ENCODE data around the gene DNAJB2.
"Not testable (repeated sequence)": the region's sequence is repeated elsewhere in the genome, so short reads cannot be mapped to it uniquely, and the experiment has no call there.

DNAJB2 gene

GRCh38 chr2:219251656-219252055 is 27.5 kb upstream of the DNAJB2 start:
- H3K36me3 ChIP-seq (ENCODE audit: insufficient read depth, low read length) = 0 out of 2 replicates have a peak, but pooled peaks cover 6% of the 10 kb centered on the region
- H3K4me1 ChIP-seq (ENCODE audit: insufficient read depth, low read length) = peaks cover 21% of the 10 kb centered on the region
- H3K9me3 ChIP-seq (ENCODE audit: control insufficient read depth, insufficient read depth, low read length) = no peaks in the 10 kb centered on the region
- H3K9ac ChIP-seq (ENCODE audit: low read depth, low read length) = no peak overlapping the region

DNA sequence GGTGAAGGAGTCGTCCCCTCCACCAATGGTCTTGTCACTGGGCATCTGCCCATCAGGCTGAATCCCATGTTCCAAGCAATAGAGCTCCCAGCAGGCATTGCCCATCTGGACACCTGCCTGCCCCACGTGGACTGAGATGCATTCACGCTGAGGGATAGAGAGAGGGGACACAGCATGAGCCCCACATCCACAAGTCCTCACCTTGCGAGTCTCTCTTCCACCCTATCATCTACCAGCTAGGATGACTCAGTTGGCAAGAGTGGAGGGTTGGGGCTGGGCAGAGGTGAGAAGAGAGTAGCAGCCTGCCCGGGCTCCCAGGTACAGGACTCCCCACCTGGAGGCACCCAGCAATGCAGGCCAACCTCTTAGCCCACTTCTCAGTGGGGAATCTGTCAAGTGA is 27.1 kb upstream of the DNAJB2 start:
- no peaks in the 10 kb centered on the region for H3K9me3 ChIP-seq (ENCODE audit: control insufficient read depth, insufficient read depth, low read length)
- H3K4me1 ChIP-seq (ENCODE audit: insufficient read depth, low read length) = peaks cover 21% of the 10 kb centered on the region
- H3K9ac ChIP-seq (ENCODE audit: low read depth, low read length) = no peak overlapping the region; the same call in 1 of the 2 replicates
- 0 out of 2 replicates have a peak, but pooled peaks cover 5% of the 10 kb centered on the region for H3K36me3 ChIP-seq (ENCODE audit: insufficient read depth, low read length)

- Histone ChIP-seq H3K9me3 (ENCODE audit: control insufficient read depth, insufficient read depth, low read length) (no peaks in the 10 kb centered on the region), H3K4me1 (ENCODE audit: insufficient read depth, low read length) (peaks cover 21% of the 10 kb centered on the region), H3K9ac (ENCODE audit: low read depth, low read length) (peak overlapping the region; percentile 56; the same call in 1 of the 2 replicates), H3K36me3 (ENCODE audit: insufficient read depth, low read length) (0 out of 2 replicates have a peak, but pooled peaks cover under 1% of the 10 kb centered on the region)
Measured at GRCh38 chr2:219252570-219252899, 26.6 kb upstream of the DNAJB2 start.

GRCh38 chr2:219252900-219253752 is 26.0 kb upstream of the DNAJB2 start, which contains the start of gene TUBA4B:
TSS of gene TUBA4B (plus strand) at chr2:219253243. CDS start at chr2:219253408, 165 bp downstream.
- H3K9ac ChIP-seq (ENCODE audit: low read depth, low read length) = peak within 1 kb of the TSS; percentile 56; the same call in 1 of the 2 replicates
- H3K4me1 ChIP-seq (ENCODE audit: insufficient read depth, low read length) = peaks cover 21% of the 10 kb centered on the region

DNA sequence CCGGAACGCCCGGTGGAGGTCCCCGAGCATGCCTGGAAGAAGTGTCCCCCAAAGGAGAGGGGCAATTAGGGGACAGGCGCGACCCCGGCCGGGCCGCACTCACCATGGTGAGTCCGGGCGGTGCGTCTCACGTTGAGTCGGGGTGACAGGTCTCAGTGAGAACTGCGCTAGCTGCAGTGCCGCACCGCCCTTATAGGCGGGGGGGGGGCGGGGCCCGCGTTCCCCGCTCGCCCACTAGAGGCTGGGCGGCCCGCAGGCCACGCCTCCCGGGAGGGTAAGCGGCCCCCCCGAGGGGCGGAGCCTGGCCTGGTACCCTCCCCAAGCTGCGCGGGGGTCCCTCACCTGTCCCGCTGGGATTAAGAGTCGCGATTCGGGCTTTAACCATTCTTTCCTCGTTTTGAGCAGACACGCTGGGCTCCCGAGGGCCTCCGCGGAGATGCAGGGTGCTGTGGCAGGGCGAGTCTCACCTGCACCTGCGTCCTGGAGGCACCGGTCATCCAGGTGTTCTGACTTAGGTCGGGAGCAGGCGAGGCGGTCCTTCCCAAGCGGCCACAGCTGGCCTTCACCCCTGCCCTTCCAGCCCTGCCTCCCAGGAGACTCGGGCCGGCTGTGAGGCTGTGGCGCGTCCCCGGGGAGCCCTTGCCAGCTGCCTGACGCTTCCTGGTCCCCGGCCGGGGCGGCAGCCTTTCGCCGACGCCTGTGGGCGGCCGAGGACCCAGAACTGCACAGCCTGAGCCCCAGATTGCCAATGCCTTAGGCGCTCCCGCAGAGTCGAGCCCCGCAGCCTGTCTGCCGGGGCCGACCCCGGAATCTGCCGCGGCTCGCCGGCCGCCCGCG is 25.2 kb upstream of the DNAJB2 start, which contains the start of gene TUBA4A:
Gene TUBA4A, minus strand, starts transcription at position 166 of the 837 bp plus-strand sequence. Its CDS starts 60 bp downstream, at position 106.
- Histone ChIP-seq H3K36me3 (ENCODE audit: insufficient read depth, low read length) (no peaks in the 10 kb centered on the region), H3K9ac (ENCODE audit: low read depth, low read length) (peak within 1 kb of the TSS; percentile 56; the same call in 1 of the 2 replicates)

More at GRCh38 chr2:219252900-219253752, 26.0 kb upstream of the DNAJB2 start, which contains the start of gene TUBA4B:
- H3K9me3 ChIP-seq (ENCODE audit: control insufficient read depth, insufficient read depth, low read length) = no peaks in the 10 kb centered on the region
- H3K36me3 ChIP-seq (ENCODE audit: insufficient read depth, low read length) = no peaks in the 10 kb centered on the region

GRCh38 chr2:219254590-219255201 is 24.5 kb upstream of the DNAJB2 start:
- H3K9me3 ChIP-seq (ENCODE audit: control insufficient read depth, insufficient read depth, low read length) = no peaks in the 10 kb centered on the region
- H3K36me3 ChIP-seq (ENCODE audit: insufficient read depth, low read length) = no peaks in the 10 kb centered on the region
- peak overlapping the region; percentile 56; the same call in 1 of the 2 replicates for H3K9ac ChIP-seq (ENCODE audit: low read depth, low read length)
- peaks cover 12% of the 10 kb centered on the region; the same call in 1 of the 2 replicates for H3K4me1 ChIP-seq (ENCODE audit: insufficient read depth, low read length)

More for the DNA sequence above, 25.2 kb upstream of the DNAJB2 start, which contains the start of gene TUBA4A:
- H3K4me1 ChIP-seq (ENCODE audit: insufficient read depth, low read length) = peaks cover 19% of the 10 kb centered on the region
- no peaks in the 10 kb centered on the region for H3K9me3 ChIP-seq (ENCODE audit: control insufficient read depth, insufficient read depth, low read length)

DNA sequence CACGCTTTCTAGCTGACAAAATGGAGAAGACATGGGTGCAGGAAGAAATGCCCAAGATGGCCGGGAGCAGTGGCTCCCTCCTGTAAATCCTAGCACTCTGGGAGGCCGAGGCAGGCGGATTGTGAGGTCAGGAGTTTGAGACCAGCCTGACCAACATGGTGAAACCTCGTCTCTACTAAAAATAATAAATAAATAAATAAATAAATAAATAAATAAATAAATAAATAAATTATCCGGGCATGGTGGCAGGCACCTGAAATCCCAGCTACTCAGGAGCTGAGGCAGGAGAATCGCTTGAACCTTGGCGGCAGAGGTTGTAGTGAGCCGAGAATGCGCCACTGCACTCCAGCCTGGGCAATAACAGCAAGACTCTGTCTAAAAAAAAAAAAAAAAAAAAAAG is 20.2 kb upstream of the DNAJB2 start:
- H3K36me3 ChIP-seq (ENCODE audit: insufficient read depth, low read length); H3K9ac ChIP-seq (ENCODE audit: low read depth, low read length); H3K9me3 ChIP-seq (ENCODE audit: control insufficient read depth, insufficient read depth, low read length); H3K4me1 ChIP-seq (ENCODE audit: insufficient read depth, low read length): not testable (repeated sequence)

DNA sequence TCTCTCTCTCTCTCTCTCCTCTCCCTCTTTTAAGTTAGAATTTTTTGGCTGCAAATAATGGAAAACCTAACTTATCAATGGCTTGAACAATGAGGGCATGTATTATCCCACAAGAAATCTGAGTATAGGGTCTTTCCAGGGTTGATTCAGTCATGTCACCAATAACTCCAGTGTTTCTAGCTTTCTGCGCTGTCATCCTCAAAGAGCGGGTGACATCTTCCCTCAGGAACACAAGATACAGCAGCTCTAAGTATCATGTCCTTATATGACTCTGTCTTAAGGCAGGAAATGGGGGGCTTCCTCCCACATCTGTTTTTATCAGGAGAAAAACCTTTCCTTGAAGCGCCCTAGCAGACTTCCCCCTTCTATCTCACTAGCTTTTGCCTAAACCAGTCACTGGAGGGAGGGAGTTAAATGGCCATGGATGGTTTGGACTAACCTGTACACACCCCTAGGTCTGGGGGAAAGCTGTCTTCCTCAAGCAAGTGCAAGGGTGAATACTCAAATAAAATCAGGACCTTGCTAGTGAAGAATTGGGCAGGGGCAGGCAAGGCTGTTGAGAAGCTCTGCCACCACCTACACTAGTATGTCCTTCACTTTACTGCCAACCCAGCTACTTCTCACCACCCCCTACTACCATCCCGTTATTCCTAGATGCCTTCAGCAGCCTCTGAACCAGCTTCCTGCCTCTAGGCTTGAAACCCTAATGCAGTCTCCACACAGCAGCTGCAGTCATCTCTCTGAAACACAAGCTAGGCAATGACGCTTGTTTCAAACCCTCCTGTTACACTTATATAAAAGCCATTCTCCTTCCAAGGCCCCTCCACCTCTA is 17.9 kb upstream of the DNAJB2 start:
- Histone ChIP-seq H3K9me3 (ENCODE audit: control insufficient read depth, insufficient read depth, low read length) (no peaks in the 10 kb centered on the region), H3K36me3 (ENCODE audit: insufficient read depth, low read length) (no peaks in the 10 kb centered on the region), H3K4me1 (ENCODE audit: insufficient read depth, low read length) (no peaks in the 10 kb centered on the region; the same call in 1 of the 2 replicates), H3K9ac (ENCODE audit: low read depth, low read length) (no peak overlapping the region)

- Histone ChIP-seq H3K36me3 (ENCODE audit: insufficient read depth, low read length) (no peaks in the 10 kb centered on the region), H3K4me1 (ENCODE audit: insufficient read depth, low read length) (no peaks in the 10 kb centered on the region; the same call in 1 of the 2 replicates), H3K9me3 (ENCODE audit: control insufficient read depth, insufficient read depth, low read length) (no peaks in the 10 kb centered on the region)
Measured at GRCh38 chr2:219266232-219266631, 12.9 kb upstream of the DNAJB2 start.

GRCh38 chr2:219266886-219267285 is 12.3 kb upstream of the DNAJB2 start:
- H3K9ac ChIP-seq (ENCODE audit: low read depth, low read length) = no peak overlapping the region
- H3K36me3 ChIP-seq (ENCODE audit: insufficient read depth, low read length) = no peaks in the 10 kb centered on the region
- H3K4me1 ChIP-seq (ENCODE audit: insufficient read depth, low read length) = no peaks in the 10 kb centered on the region
- no peaks in the 10 kb centered on the region for H3K9me3 ChIP-seq (ENCODE audit: control insufficient read depth, insufficient read depth, low read length)

More at GRCh38 chr2:219266232-219266631, 12.9 kb upstream of the DNAJB2 start:
- H3K9ac ChIP-seq (ENCODE audit: low read depth, low read length) = no peak overlapping the region

DNA sequence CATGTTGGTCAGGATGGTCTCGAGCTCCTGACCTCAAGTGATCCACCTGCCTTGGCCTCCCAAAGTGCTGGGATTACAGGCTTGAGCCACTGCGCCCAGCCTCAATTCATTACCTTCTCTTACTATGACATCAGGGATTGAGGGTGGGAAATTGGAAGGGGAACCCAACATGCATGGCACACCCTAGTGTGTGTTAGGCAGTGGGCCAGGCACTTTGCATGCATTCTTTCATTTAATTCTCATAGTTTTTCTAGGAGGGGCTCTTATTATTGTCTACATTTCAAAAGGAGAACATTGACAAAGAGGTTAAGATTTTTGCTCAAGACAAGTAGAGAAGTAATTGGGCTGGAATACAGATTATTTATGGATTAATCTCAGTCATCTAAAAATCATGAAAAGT is 10.9 kb upstream of the DNAJB2 start:
- Histone ChIP-seq H3K9ac (ENCODE audit: low read depth, low read length) (no peak overlapping the region), H3K4me1 (ENCODE audit: insufficient read depth, low read length) (no peaks in the 10 kb centered on the region), H3K9me3 (ENCODE audit: control insufficient read depth, insufficient read depth, low read length) (no peaks in the 10 kb centered on the region), H3K36me3 (ENCODE audit: insufficient read depth, low read length) (no peaks in the 10 kb centered on the region)

DNA sequence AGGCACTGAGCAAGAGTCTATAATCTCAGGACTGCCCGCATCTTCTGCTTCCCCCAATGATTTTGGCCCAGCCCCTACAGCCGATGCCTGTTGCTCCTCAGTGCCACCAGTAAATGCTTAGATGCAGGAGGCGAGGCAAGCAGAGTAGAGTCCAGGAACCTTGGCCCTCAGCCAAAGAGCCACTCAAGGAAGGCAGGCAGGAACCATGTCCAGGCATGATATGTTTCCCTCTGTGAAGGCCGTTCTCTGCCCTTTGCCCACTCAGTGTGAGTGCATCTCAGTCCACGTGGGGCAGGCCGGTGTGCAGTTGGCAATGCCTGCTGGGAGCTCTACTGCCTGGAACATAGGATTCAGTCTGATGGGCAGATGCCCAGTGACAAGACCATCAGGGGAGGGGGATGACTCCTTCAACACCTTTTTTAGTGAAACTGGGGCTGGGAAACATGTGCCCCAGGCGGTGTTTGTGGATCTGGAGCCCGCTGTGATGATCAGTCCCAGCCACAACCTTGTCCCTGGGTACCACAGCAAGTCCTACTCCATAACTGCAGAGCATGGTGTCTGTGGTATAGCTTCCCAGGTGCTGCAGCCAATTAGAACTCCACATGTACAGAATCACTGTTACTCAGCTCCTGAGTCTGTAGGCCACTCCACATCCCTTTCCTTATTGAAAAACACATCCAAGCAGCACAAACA is 9.7 kb upstream of the DNAJB2 start:
- no peaks in the 10 kb centered on the region for H3K36me3 ChIP-seq (ENCODE audit: insufficient read depth, low read length)

DNA sequence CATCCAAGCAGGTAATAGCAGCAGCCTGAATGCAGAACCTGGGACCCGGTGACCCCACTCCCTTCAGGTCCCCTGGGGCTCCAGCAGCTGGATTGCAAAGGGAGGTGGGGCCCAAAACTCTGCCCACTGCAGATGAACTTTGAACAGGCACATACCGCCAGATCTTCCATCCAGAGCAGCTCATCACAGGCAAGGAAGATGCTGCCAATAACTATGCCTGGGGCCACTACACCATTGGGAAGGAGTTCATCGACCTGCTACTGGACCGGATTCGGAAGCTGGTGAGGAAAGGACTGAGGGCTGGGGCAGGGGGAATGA is 9.2 kb upstream of the DNAJB2 start:
- H3K9me3 ChIP-seq (ENCODE audit: control insufficient read depth, insufficient read depth, low read length) = no peaks in the 10 kb centered on the region
- no peaks in the 10 kb centered on the region for H3K36me3 ChIP-seq (ENCODE audit: insufficient read depth, low read length)
- no peak overlapping the region for H3K9ac ChIP-seq (ENCODE audit: low read depth, low read length)
- peaks cover 14% of the 10 kb centered on the region; the same call in 1 of the 2 replicates for H3K4me1 ChIP-seq (ENCODE audit: insufficient read depth, low read length)

More for the DNA sequence above, 9.7 kb upstream of the DNAJB2 start:
- no peaks in the 10 kb centered on the region for H3K9me3 ChIP-seq (ENCODE audit: control insufficient read depth, insufficient read depth, low read length)
- H3K9ac ChIP-seq (ENCODE audit: low read depth, low read length) = no peak overlapping the region
- peaks cover 9% of the 10 kb centered on the region; the same call in 1 of the 2 replicates for H3K4me1 ChIP-seq (ENCODE audit: insufficient read depth, low read length)
